ENCODE data around the gene SPRR2D.

GRCh38 chr1:153071511-153071910, 30.6 kb upstream of the SPRR2D start, which contains the start of gene SPRR2B:
- TF ChIP-seq ZZZ3 (IDR thresholded peaks at IDR 0.05; ENCODE audit: control insufficient read depth, insufficient read length, low read depth) (no peak), EP300 (IDR thresholded peaks at IDR 0.05; ENCODE audit: borderline replicate concordance in 1 of 2, control insufficient read depth in 1 of 2, low read depth in 2 of 2, low read length in 2 of 2) (no peak), CTCF (IDR thresholded peaks at IDR 0.05 in 2 of 3, conservative IDR thresholded peaks at IDR 0.05 in 1 of 3; ENCODE audit: control insufficient read depth in 2 of 3, extremely low read depth in 1 of 3, insufficient read depth in 1 of 3, low read depth in 3 of 3, low read length in 3 of 3) (no peak)
